ENCODE data around the gene GSE1. TPM values are rescaled to one million over a fixed set of nuclear protein-coding genes. Genes with fewer than 3 reads are reported as not detected.

The GSE1 gene
- total and polyA plus RNA-seq, 2 experiments from 2014 or later = 32.4 to 135 TPM

GRCh38 chr16:85646976-85647375 lies 33.9 kb downstream of the GSE1 start:
- peaks cover 8% of the 10 kb centered on the region for H3K36me3 Mint-ChIP-seq (ENCODE audit: low read depth)
- no peak overlapping the region for H3K27ac Mint-ChIP-seq
- Histone ChIP-seq H3K4me3 (no peak overlapping the region), H4K20me1 (replicated peaks; ENCODE audit: insufficient read depth) (peaks cover 28% of the 10 kb centered on the region), H3K4me1 (ENCODE audit: insufficient read depth) (no peaks in the 10 kb centered on the region), H3K36me3 (ENCODE audit: insufficient read depth) (no peaks in the 10 kb centered on the region), H3K4me2 (no peak overlapping the region), H3K27me3 (ENCODE audit: insufficient read depth) (no peaks in the 10 kb centered on the region), H3F3A (replicated peaks; ENCODE audit: low read depth) (peaks cover 5% of the 10 kb centered on the region; the same call in 1 of the 2 replicates), H3K79me2 (replicated peaks; ENCODE audit: insufficient read depth) (peaks cover 51% of the 10 kb centered on the region), H2AFZ (no peak overlapping the region), H3K9me2 (ENCODE audit: insufficient read depth) (no peaks in the 10 kb centered on the region), H3K27ac (ENCODE audit: low read depth) (no peak overlapping the region)
- peaks cover 15% of the 10 kb centered on the region for H3K27me3 Mint-ChIP-seq (ENCODE audit: insufficient read depth, low read depth, poor library complexity)
- DNase-seq (ENCODE audit: low spot score) (no peak), ATAC-seq (no peak)
- H3K4me3 Mint-ChIP-seq = no peak overlapping the region
- TF ChIP-seq, protein P1, sequence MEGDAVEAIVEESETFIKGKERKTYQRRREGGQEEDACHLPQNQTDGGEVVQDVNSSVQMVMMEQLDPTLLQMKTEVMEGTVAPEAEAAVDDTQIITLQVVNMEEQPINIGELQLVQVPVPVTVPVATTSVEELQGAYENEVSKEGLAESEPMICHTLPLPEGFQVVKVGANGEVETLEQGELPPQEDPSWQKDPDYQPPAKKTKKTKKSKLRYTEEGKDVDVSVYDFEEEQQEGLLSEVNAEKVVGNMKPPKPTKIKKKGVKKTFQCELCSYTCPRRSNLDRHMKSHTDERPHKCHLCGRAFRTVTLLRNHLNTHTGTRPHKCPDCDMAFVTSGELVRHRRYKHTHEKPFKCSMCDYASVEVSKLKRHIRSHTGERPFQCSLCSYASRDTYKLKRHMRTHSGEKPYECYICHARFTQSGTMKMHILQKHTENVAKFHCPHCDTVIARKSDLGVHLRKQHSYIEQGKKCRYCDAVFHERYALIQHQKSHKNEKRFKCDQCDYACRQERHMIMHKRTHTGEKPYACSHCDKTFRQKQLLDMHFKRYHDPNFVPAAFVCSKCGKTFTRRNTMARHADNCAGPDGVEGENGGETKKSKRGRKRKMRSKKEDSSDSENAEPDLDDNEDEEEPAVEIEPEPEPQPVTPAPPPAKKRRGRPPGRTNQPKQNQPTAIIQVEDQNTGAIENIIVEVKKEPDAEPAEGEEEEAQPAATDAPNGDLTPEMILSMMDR (conservative IDR thresholded peaks at IDR 0.05; ENCODE audit: low read depth in 2 of 2) = no peak
- H3K4me1 Mint-ChIP-seq = peaks cover 5% of the 10 kb centered on the region; the same call in 2 of the 3 replicates
- no peaks in the 10 kb centered on the region for H3K9me3 Mint-ChIP-seq

DNA sequence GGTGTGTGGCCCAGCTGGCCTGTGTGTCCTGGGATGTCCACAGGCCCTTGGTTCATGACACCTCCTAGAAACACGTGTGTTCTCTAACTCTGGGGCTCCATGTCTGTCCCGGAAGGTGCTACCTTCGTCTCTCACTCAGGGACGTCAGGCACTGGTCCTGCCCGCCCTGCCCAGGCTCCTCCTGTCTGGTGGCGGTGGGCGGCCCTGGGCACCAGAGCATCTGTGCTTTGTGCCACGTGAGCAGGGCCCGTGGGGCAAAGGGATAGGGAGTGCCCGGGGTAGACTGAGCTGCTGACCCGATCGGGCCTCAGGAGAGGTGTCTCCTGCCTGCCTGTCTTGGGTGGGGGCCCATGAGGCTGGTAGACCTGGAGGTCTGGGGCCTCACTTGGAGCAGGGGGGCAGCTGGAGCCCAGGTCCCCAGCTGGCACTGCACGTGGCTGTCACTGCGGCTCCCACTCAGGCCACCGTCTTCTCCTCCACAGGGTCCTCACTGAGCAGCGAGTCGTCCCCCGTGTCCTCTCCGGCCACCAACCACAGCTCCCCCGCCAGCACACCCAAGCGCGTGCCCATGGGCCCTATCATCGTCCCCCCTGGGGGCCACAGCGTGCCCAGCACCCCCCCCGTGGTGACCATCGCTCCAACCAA lies 35.1 kb downstream of the GSE1 start:
- Histone ChIP-seq H3K4me2 (no peak overlapping the region), H3F3A (replicated peaks; ENCODE audit: low read depth) (peaks cover 7% of the 10 kb centered on the region; the same call in 1 of the 2 replicates), H3K27me3 (ENCODE audit: insufficient read depth) (no peaks in the 10 kb centered on the region), H4K20me1 (replicated peaks; ENCODE audit: insufficient read depth) (peaks cover 28% of the 10 kb centered on the region), H3K36me3 (ENCODE audit: insufficient read depth) (no peaks in the 10 kb centered on the region), H3K27ac (ENCODE audit: low read depth) (no peak overlapping the region), H2AFZ (no peak overlapping the region), H3K4me1 (ENCODE audit: insufficient read depth) (no peaks in the 10 kb centered on the region), H3K9me2 (ENCODE audit: insufficient read depth) (no peaks in the 10 kb centered on the region), H3K79me2 (replicated peaks; ENCODE audit: insufficient read depth) (peaks cover 39% of the 10 kb centered on the region), H3K4me3 (no peak overlapping the region)
- Mint-ChIP-seq H3K27ac (no peak overlapping the region), H3K36me3 (ENCODE audit: low read depth) (peaks cover 16% of the 10 kb centered on the region), H3K4me3 (no peak overlapping the region), H3K4me1 (peaks cover 8% of the 10 kb centered on the region), H3K9me3 (no peaks in the 10 kb centered on the region), H3K27me3 (ENCODE audit: insufficient read depth, low read depth, poor library complexity) (peaks cover 18% of the 10 kb centered on the region)
- DNase-seq (ENCODE audit: low spot score) (no peak), ATAC-seq (no peak)
- no peak for TF ChIP-seq ZNF331 (CRISPR knock-in tag; IDR thresholded peaks at IDR 0.05; ENCODE audit: low read depth)
- TF ChIP-seq CREB1 (CRISPR knock-in tag; IDR thresholded peaks at IDR 0.05; ENCODE audit: low read depth) = no peak
- no peak for TF ChIP-seq ZNF114 (CRISPR knock-in tag; IDR thresholded peaks at IDR 0.05)
- no peak for TF ChIP-seq POLR2AphosphoS5 (IDR thresholded peaks at IDR 0.05; ENCODE audit: low read depth)
- TF ChIP-seq JUNB (IDR thresholded peaks at IDR 0.05; ENCODE audit: unreplicated experiment) = no peak
- no peak for TF ChIP-seq STAT1 (IDR thresholded peaks at IDR 0.05; ENCODE audit: unreplicated experiment)
- no peak for TF ChIP-seq ETS1 (IDR thresholded peaks at IDR 0.05)
- no peak for TF ChIP-seq NANOG (IDR thresholded peaks at IDR 0.05; ENCODE audit: borderline replicate concordance)
- TF ChIP-seq, protein P1 (conservative IDR thresholded peaks at IDR 0.05; ENCODE audit: low read depth in 2 of 2) = no peak
- no peak for TF ChIP-seq ZNF462 (CRISPR knock-in tag; IDR thresholded peaks at IDR 0.05)
